K562 (cell line): ENCODE data around the gene ZMIZ1. TPM values are rescaled to one million over a fixed set of nuclear protein-coding genes. Genes with fewer than 3 reads are reported as not detected.

Experiments
- JUND ChIP-seq, 2 experiments: IDR thresholded peaks; 2 replicates in 1 of 2; 3 replicates in 1 of 2; pipeline ENCODE4 v1.6.1; 2011; ENCODE audit warnings: borderline replicate concordance in 2 of 2, low read depth in 2 of 2, low read length in 2 of 2, improper control_type of control experiment in 1 of 2, missing biosample characterization in 1 of 2, missing genetic modification characterization in 1 of 2, missing genetic modification reagents in 1 of 2
- MCM3 ChIP-seq: fragments of 450-650 bp; IDR thresholded peaks from 2 replicates; pipeline ENCODE4 v1.6.1; 2016
- NONO ChIP-seq, 2 experiments: fragments of 200-400 bp in 1 of 2; fragments of 450-650 bp in 1 of 2; formaldehyde crosslinking in 1 of 2; IDR thresholded peaks; 2 replicates each; pipeline ENCODE4 v1.6.1; 2017; ENCODE audit warnings: low read depth in 2 of 2, mild to moderate bottlenecking in 2 of 2, moderate library complexity in 2 of 2, low read length in 1 of 2
- OTX1 ChIP-seq: fragments of 450-650 bp; formaldehyde crosslinking; IDR thresholded peaks from 2 replicates; pipeline ENCODE4 v1.4.0; 2022; ENCODE audit warnings: mild to moderate bottlenecking
- RBM22 ChIP-seq: fragments of 200-400 bp; formaldehyde crosslinking; IDR thresholded peaks from 2 replicates; pipeline ENCODE4 v1.6.1; 2018; ENCODE audit warnings: low read length, low read depth; ENCODE audit not compliant: poor library complexity, severe bottlenecking
- ZC3H8 ChIP-seq: fragments of 450-650 bp; IDR thresholded peaks from 2 replicates; pipeline ENCODE4 v1.6.1; 2017
- polyA plus RNA-seq, 8 experiments: library from polyadenylated mRNA; depleted of rRNA in 4 of 8; stranded (reverse) in 5 of 8; unstranded in 3 of 8; fragments of >200 nt; fragmentation: Nextera tagmentation in 2 of 8; fragmentation: Illumina TruSeq in 1 of 8; extraction: Ambion mirVana in 2 of 8; extraction: Trizol in 1 of 8; gene quantifications; 2 replicates each; pipeline versions ENCODE4 v1.2.1 to v1.2.3, GENCODE V29; 2011 to 2014; ENCODE audit warnings: inconsistent platforms in 1 of 8, missing spikeins in 1 of 8
- total RNA-seq, 7 experiments: library from RNA; depleted of rRNA in 6 of 7; stranded (reverse); fragments of >200 nt in 6 of 7; fragmentation: Illumina TruSeq in 2 of 7; extraction: Trizol in 2 of 7; gene quantifications; 2 replicates each; pipeline versions ENCODE4 v1.2.1 to v1.2.3, GENCODE V29; 2011 to 2021; ENCODE audit warnings: low replicate concordance in 1 of 7
- TF ChIP-seq, protein P1 (sequence below): fragments of 250-450 bp; sonication (Bioruptor Pico); IDR thresholded peaks from 2 replicates; pipeline ENCODE4 v1.8.0; 2022; ENCODE audit warnings: inconsistent platforms, mild to moderate bottlenecking, moderate library complexity, borderline replicate concordance
- TF ChIP-seq, protein P2 (sequence below): fragments of 450-650 bp; IDR thresholded peaks from 2 replicates; pipeline ENCODE4 v1.6.1; 2016; ENCODE audit warnings: mild to moderate bottlenecking, moderate library complexity
- TF ChIP-seq, protein P3 (sequence below): fragments of 450-650 bp; formaldehyde crosslinking; conservative IDR thresholded peaks from 2 replicates; pipeline ENCODE4 v1.4.0; 2022; ENCODE audit warnings: mild to moderate bottlenecking, missing genetic modification characterization
- TF ChIP-seq, protein P4 (sequence below): fragments of 450-650 bp; IDR thresholded peaks from 2 replicates; pipeline ENCODE4 v1.7.0; 2016; ENCODE audit warnings: borderline replicate concordance

ZMIZ1 gene
- total and polyA plus RNA-seq, 9 of the 15 experiments (the other 6 are each of a cell fraction or from before 2014, with no cell fraction given): 1.0 to 37.3 (median 4.3) TPM

DNA sequence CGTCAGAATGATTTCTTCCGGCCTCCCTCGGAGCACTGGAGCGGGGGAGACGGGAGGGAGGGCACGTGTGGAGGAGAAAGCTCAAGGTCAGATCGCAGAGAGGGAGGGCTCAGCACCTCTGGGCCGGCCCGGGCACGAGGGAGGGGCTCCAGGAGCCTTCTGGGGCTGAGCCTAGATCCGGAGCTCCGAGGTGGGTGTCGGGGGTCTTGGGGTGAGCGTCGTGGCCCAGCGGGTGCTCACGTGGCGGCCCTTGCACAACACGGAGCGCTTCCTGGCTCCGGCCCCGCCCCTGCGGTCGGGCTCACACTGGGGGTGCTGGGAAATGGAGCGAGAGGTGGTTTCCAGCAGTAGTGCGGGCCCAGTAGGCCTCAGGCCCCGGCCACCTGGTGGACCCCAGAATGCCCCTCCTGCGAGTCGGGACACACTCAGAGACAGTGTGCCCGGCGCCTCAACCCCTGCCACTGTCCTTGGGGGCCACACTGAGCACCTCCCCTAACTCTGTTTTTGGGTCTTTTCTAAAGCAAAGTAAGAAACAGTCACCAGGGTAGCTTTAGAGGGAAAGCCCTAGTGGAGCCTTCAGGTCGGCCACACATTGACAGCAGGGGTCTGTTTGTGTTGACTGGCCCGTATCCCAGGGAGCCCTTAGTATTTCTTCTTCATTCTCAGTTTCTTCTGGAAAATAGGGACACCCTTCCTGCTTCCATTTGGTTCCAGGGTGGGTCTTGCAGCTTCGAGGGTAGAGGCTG, 279.3 kb downstream of the ZMIZ1 start (continued):
- TF ChIP-seq, protein P1, sequence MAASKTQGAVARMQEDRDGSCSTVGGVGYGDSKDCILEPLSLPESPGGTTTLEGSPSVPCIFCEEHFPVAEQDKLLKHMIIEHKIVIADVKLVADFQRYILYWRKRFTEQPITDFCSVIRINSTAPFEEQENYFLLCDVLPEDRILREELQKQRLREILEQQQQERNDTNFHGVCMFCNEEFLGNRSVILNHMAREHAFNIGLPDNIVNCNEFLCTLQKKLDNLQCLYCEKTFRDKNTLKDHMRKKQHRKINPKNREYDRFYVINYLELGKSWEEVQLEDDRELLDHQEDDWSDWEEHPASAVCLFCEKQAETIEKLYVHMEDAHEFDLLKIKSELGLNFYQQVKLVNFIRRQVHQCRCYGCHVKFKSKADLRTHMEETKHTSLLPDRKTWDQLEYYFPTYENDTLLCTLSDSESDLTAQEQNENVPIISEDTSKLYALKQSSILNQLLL (CRISPR knock-in tag): no peak
- TF ChIP-seq OTX1 (CRISPR knock-in tag) (peak; percentile 69; the same call in 1 of the 2 replicates), MCM3 (no peak), JUND (IDR thresholded peaks at IDR 0.05; ENCODE audit: borderline replicate concordance, low read depth, low read length) (peak; percentile 40; the same call in 1 of the 2 replicates), JUND (tag; IDR thresholded peaks at IDR 0.05; ENCODE audit: borderline replicate concordance, low read depth, low read length) (no peak; the same call in 2 of the 3 replicates), ZC3H8 (no peak), NONO (IDR thresholded peaks at IDR 0.05; ENCODE audit: low read depth in 2 of 2, low read length in 1 of 2) (no peak), RBM22 (peak; percentile 91)
- TF ChIP-seq, protein P2, sequence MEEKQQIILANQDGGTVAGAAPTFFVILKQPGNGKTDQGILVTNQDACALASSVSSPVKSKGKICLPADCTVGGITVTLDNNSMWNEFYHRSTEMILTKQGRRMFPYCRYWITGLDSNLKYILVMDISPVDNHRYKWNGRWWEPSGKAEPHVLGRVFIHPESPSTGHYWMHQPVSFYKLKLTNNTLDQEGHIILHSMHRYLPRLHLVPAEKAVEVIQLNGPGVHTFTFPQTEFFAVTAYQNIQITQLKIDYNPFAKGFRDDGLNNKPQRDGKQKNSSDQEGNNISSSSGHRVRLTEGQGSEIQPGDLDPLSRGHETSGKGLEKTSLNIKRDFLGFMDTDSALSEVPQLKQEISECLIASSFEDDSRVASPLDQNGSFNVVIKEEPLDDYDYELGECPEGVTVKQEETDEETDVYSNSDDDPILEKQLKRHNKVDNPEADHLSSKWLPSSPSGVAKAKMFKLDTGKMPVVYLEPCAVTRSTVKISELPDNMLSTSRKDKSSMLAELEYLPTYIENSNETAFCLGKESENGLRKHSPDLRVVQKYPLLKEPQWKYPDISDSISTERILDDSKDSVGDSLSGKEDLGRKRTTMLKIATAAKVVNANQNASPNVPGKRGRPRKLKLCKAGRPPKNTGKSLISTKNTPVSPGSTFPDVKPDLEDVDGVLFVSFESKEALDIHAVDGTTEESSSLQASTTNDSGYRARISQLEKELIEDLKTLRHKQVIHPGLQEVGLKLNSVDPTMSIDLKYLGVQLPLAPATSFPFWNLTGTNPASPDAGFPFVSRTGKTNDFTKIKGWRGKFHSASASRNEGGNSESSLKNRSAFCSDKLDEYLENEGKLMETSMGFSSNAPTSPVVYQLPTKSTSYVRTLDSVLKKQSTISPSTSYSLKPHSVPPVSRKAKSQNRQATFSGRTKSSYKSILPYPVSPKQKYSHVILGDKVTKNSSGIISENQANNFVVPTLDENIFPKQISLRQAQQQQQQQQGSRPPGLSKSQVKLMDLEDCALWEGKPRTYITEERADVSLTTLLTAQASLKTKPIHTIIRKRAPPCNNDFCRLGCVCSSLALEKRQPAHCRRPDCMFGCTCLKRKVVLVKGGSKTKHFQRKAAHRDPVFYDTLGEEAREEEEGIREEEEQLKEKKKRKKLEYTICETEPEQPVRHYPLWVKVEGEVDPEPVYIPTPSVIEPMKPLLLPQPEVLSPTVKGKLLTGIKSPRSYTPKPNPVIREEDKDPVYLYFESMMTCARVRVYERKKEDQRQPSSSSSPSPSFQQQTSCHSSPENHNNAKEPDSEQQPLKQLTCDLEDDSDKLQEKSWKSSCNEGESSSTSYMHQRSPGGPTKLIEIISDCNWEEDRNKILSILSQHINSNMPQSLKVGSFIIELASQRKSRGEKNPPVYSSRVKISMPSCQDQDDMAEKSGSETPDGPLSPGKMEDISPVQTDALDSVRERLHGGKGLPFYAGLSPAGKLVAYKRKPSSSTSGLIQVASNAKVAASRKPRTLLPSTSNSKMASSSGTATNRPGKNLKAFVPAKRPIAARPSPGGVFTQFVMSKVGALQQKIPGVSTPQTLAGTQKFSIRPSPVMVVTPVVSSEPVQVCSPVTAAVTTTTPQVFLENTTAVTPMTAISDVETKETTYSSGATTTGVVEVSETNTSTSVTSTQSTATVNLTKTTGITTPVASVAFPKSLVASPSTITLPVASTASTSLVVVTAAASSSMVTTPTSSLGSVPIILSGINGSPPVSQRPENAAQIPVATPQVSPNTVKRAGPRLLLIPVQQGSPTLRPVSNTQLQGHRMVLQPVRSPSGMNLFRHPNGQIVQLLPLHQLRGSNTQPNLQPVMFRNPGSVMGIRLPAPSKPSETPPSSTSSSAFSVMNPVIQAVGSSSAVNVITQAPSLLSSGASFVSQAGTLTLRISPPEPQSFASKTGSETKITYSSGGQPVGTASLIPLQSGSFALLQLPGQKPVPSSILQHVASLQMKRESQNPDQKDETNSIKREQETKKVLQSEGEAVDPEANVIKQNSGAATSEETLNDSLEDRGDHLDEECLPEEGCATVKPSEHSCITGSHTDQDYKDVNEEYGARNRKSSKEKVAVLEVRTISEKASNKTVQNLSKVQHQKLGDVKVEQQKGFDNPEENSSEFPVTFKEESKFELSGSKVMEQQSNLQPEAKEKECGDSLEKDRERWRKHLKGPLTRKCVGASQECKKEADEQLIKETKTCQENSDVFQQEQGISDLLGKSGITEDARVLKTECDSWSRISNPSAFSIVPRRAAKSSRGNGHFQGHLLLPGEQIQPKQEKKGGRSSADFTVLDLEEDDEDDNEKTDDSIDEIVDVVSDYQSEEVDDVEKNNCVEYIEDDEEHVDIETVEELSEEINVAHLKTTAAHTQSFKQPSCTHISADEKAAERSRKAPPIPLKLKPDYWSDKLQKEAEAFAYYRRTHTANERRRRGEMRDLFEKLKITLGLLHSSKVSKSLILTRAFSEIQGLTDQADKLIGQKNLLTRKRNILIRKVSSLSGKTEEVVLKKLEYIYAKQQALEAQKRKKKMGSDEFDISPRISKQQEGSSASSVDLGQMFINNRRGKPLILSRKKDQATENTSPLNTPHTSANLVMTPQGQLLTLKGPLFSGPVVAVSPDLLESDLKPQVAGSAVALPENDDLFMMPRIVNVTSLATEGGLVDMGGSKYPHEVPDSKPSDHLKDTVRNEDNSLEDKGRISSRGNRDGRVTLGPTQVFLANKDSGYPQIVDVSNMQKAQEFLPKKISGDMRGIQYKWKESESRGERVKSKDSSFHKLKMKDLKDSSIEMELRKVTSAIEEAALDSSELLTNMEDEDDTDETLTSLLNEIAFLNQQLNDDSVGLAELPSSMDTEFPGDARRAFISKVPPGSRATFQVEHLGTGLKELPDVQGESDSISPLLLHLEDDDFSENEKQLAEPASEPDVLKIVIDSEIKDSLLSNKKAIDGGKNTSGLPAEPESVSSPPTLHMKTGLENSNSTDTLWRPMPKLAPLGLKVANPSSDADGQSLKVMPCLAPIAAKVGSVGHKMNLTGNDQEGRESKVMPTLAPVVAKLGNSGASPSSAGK: peak; percentile 99
- TF ChIP-seq, protein P3, sequence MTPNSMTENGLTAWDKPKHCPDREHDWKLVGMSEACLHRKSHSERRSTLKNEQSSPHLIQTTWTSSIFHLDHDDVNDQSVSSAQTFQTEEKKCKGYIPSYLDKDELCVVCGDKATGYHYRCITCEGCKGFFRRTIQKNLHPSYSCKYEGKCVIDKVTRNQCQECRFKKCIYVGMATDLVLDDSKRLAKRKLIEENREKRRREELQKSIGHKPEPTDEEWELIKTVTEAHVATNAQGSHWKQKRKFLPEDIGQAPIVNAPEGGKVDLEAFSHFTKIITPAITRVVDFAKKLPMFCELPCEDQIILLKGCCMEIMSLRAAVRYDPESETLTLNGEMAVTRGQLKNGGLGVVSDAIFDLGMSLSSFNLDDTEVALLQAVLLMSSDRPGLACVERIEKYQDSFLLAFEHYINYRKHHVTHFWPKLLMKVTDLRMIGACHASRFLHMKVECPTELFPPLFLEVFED (CRISPR knock-in tag): peak; percentile 60; the same call in 1 of the 2 replicates
- TF ChIP-seq, protein P4, sequence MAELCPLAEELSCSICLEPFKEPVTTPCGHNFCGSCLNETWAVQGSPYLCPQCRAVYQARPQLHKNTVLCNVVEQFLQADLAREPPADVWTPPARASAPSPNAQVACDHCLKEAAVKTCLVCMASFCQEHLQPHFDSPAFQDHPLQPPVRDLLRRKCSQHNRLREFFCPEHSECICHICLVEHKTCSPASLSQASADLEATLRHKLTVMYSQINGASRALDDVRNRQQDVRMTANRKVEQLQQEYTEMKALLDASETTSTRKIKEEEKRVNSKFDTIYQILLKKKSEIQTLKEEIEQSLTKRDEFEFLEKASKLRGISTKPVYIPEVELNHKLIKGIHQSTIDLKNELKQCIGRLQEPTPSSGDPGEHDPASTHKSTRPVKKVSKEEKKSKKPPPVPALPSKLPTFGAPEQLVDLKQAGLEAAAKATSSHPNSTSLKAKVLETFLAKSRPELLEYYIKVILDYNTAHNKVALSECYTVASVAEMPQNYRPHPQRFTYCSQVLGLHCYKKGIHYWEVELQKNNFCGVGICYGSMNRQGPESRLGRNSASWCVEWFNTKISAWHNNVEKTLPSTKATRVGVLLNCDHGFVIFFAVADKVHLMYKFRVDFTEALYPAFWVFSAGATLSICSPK: no peak
